Right renal cortex interstitium (tissue), 3 donors: ENCODE results near the gene MTRF1L. TPM values are rescaled to one million over a fixed set of nuclear protein-coding genes. Genes with fewer than 3 reads are reported as not detected.

Source experiments
- DNase-seq, 3 donors: peaks; one replicate each; pipeline ENCODE4 v3.0.0-alpha.2; 2013; ENCODE audit warnings: low read depth in 3 of 3, low spot score in 2 of 3
- polyA plus RNA-seq, 3 donors: library from polyadenylated mRNA; unstranded; fragments of 120-200 nt; gene quantifications; one replicate each; pipeline ENCODE4 v1.2.1, GENCODE V29; 2013; ENCODE audit not compliant: insufficient read length in 3 of 3

The MTRF1L gene, protein sequence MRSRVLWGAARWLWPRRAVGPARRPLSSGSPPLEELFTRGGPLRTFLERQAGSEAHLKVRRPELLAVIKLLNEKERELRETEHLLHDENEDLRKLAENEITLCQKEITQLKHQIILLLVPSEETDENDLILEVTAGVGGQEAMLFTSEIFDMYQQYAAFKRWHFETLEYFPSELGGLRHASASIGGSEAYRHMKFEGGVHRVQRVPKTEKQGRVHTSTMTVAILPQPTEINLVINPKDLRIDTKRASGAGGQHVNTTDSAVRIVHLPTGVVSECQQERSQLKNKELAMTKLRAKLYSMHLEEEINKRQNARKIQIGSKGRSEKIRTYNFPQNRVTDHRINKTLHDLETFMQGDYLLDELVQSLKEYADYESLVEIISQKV
- 10 to 100 TPM; 23.2 to 28.5 (median 26.3) TPM for polyA plus RNA-seq

DNA sequence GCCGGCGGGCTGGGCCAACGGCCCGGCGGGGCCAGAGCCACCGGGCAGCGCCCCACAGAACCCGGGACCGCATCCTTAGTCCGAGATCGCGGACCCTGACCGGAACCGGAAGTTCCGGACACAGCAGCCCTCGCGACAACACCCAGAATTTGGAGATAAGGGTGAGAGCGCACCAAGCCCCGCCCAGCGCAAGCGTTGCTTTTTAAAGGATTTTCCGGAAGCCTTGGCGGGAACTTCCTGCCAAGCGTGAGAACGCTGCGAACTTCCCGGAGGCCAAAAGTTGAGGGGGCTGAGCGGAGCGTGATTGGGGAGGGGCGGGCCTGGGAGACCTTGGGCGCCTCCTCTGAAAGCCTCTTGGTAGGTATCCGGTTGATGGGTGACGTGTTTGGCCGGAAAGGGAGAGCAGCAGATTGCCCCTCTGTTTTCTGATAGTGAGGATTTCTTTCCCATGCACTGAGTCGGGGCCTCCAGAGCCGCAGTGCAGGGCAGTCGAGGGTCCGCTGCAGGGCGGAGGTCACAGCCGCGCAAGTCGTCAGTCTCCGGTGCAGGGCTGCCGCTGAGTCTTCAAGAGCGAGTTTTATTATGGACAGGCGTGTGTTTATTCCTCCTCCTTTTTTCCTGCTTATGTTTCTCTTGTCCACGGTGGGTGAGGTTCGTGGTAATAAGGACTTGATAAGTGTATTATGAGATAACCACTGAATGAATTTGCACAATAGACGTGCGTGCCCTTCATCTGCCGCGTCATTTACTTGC lies at the start of gene MTRF1L:
Gene MTRF1L (minus strand): TSS at position 97 of the 753 bp plus-strand sequence. CDS start 24 bp downstream, at position 73.
- DNase-seq: peak; percentile 88 to 95 (median 89)

DNA sequence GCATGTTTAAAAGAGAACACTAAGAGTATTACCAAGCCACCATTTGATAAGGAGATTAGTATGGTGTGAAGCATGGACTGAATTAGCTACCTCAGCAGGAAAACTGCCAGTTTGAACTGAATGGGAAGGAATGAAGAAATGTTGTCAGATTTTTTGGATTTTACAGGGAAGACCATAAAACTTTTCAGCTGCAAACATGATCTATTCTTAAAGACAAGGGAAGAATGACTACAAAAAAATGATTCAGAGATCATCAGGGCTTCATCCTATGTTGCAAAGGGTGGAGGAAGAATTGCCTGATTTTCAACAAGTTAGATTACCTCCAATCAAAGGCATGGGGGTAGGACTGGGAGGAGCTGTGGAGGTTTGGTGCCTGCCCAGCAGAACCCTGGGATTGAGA lies 49.3 kb upstream of the MTRF1L start:
- DNase-seq: no peak

DNA sequence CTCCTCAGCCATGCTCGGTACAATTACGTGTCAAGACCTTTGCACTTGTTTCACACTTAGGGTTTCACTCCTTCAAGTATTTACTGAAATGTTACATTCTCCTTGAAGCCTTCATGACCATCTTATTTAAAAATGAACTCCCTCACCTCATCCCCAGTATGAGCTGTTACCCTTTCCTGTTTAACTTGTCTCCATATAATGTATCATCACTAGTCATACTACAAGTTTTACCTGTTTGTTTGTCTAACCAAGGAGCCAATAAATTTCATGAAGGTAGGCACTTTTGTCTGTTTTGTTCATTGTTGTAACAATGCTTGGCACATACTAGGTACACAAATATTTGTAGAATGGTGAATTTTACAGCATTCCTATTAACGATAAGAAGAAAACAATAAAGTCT lies 46.1 kb upstream of the MTRF1L start:
- no peak for DNase-seq

DNA sequence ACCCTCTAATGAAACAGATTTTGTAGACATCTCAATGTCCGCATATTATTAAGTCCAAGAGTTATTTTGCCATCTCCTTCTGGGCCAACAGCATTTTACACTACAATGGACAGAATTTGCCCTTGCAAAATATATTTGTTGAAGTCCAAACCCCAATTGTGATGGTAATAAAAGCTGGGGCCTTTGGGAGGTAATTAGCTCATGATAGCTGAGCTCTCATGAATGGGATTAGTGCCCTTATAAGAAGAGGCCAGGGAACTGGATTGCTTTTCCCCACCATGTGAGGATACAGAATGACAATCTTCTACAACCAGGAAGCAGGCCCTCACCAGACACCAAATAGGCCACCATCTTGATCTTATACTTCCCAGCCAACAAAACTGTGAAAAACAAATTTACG lies 44.9 kb upstream of the MTRF1L start:
- DNase-seq: no peak

DNA sequence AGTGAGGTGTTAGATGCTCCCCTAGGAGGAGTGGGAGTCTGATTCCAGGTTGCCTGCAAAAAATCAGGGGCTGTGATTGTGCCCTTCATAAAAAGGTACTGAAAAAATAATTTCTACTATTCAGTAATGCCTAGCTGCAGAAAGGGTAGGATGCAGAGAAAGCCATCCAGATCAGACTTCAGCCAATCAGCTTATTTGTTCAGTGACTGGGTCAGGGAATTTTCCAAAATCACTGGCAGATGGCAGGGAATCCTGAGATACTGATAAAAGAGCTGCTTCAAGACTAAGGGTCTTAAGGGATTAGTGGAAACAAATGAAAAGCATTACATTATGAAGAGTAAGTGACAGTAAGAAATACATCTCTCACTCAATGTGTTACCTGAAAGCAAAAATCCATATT lies 42.8 kb upstream of the MTRF1L start:
- no peak for DNase-seq

DNA sequence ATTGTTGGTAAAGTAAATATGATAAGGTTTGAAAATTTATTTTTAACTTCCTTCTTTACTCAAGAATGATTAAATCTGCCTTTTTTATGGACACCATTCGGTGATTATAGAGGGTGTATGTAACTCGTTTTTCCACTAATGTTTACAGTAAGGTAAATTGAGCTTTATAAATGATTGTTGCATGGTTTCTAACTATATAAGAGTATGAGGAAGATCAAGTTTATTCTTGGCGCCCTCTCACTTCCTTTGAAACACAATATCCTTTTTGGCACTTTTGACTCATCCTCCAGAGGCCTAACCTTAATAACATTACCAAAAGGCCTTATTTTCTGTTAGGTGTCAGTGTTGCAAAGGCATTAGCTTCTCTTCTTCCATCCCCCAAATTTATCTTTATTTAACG lies 41.8 kb upstream of the MTRF1L start:
- DNase-seq: no peak

DNA sequence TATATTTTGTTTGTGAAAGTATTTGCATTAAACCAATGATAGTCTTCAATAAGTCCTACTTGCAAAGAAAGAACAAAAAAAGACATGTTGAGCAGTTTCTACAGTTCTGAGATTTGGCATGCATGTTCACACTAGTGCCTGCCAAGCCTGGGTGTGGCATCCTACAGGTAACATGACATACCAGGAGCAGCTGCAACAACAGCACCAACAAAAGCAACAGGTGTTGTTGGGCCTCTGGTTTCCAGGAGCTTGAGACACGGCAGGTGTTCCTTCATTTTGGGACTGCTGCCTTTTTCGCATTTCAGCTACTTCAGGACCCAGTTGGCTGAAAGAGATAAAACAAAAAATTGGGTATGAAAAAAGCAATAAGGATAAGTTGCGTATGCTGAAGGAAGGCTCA lies 41.2 kb upstream of the MTRF1L start:
- no peak for DNase-seq

DNA sequence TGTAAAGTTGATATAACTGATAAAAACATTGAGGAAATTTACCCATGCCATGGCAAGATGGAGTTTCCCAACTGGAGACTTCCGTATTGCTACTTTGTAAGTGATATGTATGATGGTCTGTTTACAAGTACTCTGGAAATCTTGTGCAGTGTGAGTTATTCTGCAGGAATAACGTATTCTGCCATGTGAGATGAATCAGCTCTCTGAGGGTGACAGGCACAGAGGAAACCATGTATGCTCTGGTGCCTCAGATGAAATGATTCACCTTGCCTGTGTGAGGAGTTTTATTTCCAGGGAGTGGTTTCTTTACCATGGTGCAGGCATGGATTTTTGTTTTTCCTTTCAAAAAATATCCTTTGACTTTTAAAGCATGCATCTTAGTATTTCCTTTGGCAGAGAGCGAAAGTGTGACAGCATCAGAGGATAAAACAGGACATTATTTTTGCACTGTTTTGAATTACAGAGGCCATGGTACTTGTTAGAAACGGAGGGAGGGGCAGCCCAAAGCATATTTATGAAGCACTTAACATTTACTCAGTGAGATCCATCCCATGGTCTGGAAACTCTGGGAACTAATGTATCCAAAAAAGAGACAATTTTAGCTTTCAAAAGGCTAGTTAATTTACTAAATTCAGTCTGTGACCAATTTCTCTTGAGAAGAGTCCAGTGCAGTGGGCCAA lies 36.0 kb upstream of the MTRF1L start:
- DNase-seq: no peak

DNA sequence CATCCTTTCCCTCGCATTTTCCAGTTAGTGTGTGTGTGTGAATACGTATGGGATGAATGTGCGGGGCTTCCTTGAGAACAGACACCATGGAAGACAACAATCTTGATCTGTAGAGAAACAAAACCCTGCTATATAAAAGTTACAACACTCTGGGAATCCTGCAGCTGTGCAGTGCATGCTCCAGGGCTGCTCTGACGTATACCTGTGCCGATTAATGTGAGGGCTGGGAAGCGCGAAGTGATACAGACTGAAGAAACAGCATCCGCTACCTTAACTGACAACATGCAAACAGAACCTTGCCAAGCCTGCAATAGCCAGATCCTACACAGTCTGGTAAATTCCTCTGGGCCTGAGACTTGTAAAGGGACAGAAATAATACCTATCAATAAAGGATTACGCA lies 31.6 kb upstream of the MTRF1L start:
- DNase-seq: no peak

DNA sequence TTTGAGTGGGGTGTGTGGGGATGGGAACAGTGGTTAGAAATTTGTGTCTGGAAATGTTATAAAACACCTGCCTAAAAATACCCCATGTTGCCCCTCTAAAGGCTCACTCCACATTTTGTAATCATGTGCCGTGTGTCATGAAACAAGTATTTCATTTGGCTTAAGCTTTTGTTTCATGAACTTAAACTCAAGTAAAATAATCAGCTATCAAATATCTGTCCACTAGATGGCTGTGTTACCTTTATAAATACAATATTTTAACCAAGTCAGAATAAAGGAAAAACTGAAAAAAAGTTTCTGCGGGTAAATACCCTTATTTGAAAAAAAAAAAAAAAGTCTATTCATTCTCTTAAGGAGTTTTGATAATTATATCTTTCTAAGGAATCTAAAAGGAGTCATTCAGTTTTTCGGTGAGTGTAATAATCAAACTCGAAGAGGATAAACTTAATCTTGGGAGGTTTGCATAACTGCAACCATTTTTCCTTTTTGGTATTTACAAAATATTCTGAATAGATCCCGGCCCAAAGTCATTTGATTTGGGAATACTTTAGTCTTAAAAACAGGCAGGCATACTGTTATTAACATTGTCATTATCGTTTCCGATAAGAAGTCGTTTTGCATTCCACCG lies 29.9 kb upstream of the MTRF1L start:
- no peak for DNase-seq

DNA sequence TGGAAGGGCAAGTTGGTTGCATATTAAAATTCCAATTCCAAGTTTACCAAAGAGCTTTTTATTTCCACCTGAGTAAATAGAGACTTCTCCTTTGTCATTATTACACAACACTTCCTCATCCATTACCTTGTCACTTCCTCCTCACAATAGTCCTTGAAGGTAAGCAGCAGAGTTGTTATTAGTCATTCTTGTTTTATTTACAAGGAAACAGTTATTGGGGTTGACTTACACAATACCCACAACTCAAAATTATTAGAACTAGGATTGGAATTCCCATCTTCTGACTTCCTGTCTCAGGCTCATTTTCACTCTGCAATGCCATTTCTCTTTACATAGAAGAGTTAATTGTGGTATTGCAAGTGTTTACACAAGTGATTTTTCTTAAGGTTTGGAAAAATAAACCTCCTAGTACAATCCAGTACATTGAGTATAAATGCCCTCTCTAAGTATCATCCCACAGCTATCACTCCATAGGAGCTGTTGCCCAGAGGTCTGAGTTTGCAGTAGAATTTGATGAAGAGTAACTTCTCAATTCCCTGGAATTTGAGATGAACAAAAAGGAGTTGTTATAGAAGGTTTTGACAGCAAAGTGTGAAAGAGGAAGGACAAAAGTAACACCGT lies 28.9 kb upstream of the MTRF1L start:
- no peak for DNase-seq

DNA sequence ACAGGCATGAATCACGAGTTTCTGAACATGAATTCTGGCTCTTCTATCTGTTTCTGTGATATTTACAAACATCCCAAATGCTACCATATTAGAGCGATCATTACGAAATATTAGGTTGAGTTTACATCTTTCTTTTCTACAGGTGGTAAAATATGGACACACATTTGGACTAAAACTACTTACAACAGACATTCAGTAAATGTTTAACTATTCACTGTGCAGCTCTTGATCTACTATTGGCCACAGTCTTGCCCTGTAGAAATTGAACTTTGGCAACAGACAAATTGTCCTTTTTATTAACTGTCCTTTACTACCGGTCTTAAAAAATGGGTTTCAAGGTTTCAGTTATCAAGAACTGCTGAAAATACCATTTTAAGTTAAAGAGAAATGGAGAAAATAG lies 26.5 kb upstream of the MTRF1L start:
- no peak for DNase-seq

DNA sequence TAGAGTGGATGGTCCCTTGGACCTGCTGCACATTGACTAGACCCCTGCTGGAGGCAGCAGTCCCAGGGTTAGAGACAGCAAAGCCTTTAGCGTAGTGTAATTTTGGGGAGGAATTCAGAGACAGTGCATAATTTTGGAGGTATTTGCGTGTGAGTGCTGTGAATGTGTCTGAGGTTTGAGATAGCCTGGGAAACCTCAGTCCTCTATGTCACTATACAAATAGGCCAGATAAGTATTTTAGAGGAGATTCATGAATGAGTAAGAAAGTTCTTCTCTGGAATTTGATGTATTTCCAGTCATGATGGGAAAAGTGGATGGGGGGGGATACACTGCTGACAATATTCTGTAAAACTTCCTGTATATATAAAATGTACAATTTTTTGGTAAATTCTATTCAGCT lies 25.8 kb upstream of the MTRF1L start:
- DNase-seq: no peak

DNA sequence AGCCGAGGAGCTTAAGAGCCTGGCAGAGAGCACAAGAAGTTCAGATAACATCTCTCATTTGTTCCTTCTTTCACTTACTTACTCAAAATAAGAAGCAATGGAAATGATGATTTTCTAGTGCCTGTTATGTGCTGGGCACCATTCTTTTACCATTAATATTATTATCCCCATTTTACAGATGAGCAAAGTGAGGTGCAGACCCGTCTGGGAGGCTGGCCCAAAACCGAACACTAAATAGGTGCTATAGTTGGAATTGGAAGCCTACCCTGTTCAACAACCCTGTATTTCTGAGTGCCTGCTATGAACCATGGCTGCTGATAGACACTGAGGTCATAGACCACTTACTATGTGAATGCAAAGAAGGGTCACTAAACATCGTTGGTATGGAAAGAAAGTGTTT lies 25.0 kb upstream of the MTRF1L start:
- DNase-seq: no peak

DNA sequence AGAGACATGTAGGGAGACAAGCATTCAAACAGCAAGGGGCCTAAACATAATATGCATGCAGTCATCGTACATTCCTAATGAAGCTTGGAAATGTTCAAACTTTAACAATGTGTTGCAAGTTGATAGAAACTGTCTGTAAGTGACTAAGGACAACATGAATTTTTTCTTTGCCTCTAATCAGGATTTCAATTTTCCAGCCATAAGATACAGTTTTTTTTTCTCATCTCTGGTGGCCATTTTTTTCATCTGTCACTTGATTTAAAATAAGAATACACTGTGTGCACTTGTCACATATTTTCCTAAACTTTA lies 22.2 kb upstream of the MTRF1L start:
- no peak for DNase-seq

DNA sequence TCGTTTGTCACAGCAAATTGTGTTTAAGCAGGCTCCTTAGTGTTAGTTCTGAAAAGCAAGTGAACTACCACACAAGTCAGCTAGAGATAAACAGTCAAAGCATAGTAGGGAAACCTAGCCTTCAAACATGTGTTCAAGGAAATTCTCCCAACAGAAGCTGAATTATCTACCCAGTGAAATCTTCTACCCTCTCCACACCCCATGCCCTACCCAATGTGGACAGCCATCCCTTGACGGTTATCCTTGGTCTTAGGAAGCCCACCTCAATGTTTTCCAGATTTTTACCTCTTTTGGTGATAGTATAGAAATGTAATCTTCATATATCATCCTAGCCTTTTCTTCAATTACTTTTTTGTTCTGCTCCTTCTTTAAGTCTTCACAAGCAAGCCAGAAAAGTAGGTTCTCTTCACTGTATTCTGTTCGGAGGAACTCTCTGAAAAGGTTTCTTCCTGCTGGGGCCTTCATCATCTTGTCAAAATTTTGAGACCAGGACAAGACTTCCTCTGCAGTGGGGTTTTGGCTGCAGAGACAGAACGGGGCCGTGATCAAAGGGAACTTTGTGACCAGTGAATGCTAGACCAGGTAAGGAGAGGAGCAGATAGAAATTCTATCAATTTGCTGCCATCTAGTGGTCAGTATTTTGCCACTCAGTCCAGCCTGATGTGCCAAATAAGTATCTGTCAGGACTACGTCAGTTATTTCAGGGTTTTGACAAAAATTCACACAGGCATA lies 21.6 kb upstream of the MTRF1L start:
- DNase-seq: no peak

DNA sequence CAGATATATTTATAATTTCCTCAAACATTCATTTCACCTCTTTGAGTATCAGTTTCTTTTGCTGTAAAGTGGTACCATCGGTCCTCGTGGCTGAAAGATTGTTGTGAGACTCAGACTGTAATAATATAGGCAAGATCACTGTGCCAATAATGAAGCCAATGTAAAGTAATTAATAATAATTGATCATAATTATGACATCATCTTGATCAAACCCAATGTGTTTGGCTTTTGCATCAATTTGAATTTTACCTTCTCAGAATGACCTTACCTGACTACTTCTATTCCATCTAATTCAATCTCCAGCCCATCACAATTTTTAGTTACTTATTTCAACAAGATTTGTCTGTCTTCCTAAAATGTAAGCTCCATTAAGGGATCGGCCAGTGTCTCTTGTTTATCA lies 15.8 kb upstream of the MTRF1L start:
- DNase-seq: no peak

DNA sequence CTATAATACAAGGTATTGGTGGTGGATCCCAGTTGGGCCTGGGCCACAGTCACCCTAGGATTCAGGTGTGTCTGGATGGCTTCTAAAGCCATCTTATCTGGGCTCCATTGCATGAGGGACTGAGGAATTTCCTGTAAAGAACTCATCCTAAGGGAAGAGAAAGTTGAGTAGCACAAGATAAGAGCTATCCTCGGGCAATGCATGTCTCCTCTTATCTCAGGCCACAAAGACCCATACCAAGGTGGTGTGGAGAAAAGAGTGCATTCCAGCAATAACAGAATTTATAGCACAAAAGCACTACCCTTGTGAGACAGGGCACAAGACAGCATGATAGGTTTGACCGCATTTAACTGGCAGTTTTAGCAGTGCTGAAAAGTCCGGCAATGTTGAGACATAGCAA lies 14.3 kb upstream of the MTRF1L start:
- no peak for DNase-seq

DNA sequence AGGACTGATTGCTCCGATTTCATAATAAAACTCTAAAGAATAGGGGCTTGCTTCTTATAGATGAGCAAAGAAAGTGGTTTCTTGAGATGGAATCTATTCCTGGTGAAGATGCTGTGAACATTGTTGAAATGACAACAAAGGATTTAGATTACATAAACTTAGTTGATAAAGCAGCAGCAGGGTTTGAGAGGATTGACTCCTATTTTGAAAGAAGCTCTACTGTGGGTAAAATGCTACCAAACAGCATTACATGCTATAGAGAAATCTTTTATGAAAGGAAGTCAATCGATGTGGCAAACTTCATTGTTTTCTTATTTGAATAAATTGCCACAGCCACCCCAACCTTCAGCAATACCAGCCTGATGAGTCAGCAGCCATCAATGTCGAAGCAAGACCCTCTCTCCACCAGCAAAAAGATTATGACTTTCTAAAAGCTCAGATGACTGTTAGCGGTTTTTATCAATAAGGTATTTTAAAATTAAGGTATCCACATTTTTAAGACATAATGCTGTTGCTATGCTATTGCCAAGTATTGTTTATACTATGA lies 12.7 kb upstream of the MTRF1L start:
- DNase-seq: no peak

DNA sequence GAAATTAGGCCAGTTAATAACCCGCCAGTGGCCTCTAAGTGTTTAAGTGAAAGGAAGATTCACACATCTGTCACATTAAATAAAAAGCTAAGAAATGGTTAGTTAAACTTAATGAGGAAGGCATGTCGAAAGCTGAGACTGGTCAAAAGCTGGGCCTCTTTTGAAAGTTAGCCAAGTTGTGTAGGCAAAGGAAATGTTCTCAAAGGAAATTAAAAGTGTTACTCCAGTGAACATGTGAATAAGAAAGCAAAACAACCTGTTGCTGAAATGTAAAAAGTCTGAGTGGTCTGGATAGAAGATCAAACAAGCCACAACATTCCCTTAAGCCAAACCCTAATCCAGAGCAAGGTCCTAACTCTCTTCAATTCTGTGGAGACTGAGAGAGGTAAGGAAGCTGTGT lies 10.9 kb upstream of the MTRF1L start:
- DNase-seq: no peak
